CD4-positive, alpha-beta T cell treated with Interleukin-4 for 1 hour (primary cell): ENCODE results near the gene FOSL2.

Experiments
- DNase-seq, 2 donors: peaks; one replicate each; pipeline ENCODE4 v3.0.0-alpha.2; 2020 to 2022

The FOSL2 gene

DNA sequence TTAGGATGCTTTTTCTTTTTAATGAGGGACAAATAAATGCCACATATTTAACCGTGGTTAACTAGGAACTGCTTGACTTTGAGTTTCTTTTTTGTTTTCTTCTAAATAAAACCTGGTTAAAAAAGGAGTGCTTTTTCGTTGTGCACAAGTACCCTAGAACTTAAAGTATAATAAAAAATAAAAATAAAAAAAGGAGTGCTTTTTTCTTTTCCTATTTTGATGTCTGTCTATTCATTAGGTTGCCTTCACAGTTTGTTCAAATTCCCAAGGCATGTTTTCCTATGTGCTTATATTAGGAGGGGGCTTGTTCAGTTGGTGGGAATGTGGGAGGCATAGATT, 4.4 kb downstream of the FOSL2 start:
- DNase-seq, result no peak

GRCh38 chr2:28398101-28398834, 5.6 kb downstream of the FOSL2 start:
- DNase-seq, result no peak

DNA sequence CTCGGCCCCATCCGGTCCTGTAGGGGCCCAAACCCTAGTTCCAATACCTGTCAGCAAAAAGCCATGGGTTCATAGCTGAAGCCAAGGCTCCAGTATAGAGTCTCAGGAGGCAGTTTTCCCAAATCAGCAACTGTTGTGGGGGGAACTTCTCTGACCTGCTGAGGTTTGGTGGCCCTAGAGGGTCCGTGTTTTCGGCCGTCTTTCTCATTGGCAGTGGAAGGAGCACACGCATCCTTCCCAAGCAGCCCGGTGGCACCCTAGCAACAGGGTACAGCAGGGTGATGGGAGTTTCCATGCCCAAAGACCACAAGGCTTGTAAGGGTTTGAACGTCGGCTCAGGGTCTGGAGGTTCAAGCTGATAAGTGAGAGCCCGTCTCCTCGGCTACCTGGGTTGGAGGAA, 6.6 kb downstream of the FOSL2 start:
- DNase-seq, result no peak

DNA sequence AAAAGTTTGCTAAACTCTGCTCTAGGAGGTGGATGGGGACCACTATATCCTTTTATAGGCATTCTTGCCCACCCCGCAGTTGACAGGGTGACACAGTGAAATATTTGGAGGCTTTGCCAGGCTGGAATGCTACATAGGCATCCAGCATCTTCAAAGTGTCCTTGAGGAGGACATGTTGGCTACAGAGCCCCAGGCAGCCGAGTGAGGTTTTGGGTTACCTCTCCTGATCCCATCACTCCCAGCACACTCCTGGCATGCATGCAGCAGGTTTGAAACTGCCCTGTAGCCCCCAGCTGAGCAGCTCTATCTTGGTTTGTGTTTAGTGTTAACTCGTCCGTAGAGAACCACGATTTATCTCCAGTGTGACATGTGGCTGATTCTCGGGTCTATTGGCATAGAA, 7.3 kb downstream of the FOSL2 start:
- no peak for DNase-seq

- DNase-seq, result peak in 1 of 2 donors; percentile 8
Observed at GRCh38 chr2:28400419-28400818, 7.8 kb downstream of the FOSL2 start.

DNA sequence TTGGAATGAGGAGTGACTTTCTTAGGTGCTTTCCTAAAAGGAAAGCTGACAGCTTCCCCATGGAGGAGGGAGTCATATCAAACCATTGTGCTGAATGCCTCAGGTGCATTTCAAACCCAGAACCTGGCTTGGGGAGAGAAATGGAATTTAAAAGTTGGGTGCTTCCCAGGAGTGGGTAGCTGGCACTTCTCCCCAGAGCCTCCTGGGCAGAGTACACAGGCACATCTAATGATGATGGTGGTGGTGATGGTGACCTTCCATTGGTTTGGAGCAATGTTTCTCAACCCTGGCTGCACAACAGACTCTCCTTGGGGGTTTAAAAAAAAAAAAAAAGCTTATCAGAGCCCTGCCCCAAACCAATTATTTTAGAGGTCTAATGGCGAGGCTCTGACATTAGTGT, 8.3 kb downstream of the FOSL2 start:
- peak in 1 of 2 donors; percentile 7 for DNase-seq

DNA sequence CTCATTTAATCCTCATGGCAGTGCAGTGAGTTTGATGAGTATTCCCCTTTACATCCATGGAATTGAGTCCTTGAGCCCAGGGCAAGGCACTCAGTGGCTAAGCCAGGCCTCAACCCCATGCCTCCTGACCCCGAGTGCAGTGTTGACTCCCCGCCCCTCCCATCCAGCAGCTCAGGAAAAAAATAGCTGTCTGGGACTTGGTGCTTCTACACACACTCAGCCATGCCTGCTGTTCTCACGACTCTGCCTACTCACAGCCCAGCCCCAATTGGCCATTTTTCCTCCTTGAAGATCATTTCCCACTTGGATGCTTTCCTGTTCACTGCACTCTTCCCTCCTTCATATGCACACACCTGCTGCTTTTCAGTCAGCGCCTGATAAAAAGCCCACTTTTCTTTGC, 8.8 kb downstream of the FOSL2 start:
- no peak for DNase-seq

GRCh38 chr2:28401948-28402550, 9.4 kb downstream of the FOSL2 start:
- no peak for DNase-seq

- peak; percentile 13 to 23 for DNase-seq
Observed at GRCh38 chr2:28403370-28403956, 10.8 kb downstream of the FOSL2 start.

- peak in 1 of 2 donors; percentile 10 for DNase-seq
Observed at GRCh38 chr2:28404086-28404485, 11.4 kb downstream of the FOSL2 start.

- DNase-seq, result peak in 1 of 2 donors; percentile 7
Observed at GRCh38 chr2:28405537-28405936, 12.9 kb downstream of the FOSL2 start.

DNA sequence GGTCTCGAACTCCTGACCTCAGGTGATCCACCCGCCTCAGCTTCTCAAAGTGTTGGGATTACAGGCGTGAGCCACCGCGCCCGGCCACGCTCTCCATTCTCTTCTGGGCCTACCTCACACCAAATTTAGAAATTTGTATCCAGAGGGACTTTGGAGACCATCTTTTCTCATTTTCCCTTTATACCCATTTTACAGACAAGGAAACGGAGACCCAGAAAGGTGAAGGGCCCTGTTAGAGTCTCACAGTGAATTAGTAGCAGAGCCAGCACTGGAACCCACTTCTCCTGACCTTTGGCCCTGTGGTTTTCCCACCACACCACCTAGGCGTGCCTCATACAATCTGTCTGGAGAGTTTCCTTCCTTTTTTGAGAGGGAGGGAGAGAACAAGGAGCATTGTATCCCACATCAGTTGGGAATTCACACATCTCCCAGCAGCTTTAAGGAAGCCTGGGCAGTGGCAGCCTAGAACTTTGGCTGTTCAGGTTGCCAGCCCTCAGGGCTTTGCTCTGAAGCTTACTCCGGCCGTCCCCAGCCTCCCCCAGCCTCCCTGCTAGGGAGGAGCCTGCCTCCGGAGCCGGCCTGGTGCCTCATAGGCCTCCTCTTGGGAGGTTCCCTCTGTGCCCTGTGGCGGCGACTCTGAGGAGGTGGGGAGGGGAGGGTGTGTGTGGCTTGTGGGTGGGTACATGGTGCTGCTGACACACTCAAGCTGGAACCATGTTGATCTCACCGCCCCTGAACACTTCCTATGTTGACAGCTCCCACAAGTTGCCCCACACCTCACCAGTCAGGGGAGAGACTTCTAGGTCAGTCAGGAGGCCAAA, 13.8 kb downstream of the FOSL2 start:
- peak; percentile 80 to 87 for DNase-seq

DNA sequence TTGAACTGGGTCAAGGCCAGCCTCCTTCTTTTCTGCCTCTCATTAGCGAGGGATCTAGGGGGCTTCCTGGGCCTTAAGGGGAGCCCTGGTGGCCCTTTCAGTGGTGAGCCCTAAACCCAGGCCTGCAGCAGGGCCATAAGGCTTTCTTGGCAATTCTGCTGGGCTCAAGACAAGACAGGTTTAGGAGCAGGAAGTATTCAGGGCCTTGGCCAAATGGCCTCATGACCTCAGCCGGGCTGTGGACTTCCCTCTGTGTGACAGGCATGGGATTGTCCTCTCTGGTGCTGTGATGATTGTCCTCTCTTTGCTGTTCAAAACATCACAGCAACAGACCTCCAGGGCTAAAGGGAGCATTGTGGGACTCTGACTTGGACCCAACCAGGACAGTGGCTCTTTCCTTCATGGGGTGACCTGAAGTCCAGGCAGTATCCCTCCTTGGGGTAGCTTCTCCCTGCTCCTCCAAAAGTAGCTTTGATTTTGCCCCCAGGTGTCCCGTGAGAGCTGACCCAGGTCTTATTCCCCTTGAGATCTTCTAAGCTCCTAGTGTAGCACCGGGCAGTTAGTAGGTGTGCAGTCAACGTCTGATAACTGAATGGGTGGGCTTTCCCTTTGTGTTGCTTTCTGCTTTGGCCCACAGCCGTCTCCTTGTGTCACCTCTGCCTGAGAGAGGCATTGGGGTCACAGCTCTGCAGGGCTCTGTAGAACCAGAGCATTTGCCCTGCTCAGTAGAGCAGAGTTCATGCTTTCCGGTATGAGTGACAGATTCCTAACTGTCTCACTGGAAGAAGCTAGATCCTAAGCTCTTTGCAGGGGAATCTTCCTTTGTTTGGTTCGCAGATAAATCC, 14.7 kb downstream of the FOSL2 start:
- DNase-seq, result peak in 1 of 2 donors; percentile 35

DNA sequence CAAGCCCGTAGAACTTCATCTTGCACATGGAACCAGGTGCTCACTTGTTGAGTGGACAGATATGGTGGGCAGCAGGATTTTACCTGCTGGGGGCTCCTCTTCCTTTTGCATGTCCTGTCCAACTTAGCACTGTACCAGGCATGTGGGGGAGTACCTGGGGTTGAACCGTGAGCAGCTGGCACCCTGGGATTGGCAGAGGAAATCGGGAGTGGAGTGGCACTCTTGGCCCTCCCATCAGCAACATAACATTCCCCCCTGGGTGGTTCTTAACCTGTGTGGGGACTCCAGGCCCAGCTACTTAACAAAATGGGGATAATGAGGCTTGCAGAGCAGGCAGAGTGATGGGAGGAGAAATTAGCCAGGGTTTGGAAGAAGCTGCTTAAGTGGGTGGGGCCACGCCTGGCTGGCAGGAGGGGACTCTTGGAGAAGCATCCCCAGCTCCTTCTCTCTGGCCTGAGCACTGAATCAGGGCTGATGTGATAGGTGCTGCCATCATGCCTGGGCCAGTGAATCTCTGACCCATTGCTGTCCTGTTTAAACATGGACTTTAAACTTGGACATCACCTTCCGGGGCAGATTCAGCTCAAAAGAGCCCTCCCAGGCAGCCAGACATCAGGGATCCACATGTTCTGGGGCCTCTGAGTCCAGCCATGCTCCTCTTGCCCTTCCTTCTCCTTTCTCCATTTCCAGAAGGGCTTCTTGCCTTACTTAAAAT, 15.5 kb downstream of the FOSL2 start:
- peak in 1 of 2 donors; percentile 10 for DNase-seq

- DNase-seq, result peak; percentile 81 to 85
Observed at GRCh38 chr2:28408764-28409599, 16.3 kb downstream of the FOSL2 start.

DNA sequence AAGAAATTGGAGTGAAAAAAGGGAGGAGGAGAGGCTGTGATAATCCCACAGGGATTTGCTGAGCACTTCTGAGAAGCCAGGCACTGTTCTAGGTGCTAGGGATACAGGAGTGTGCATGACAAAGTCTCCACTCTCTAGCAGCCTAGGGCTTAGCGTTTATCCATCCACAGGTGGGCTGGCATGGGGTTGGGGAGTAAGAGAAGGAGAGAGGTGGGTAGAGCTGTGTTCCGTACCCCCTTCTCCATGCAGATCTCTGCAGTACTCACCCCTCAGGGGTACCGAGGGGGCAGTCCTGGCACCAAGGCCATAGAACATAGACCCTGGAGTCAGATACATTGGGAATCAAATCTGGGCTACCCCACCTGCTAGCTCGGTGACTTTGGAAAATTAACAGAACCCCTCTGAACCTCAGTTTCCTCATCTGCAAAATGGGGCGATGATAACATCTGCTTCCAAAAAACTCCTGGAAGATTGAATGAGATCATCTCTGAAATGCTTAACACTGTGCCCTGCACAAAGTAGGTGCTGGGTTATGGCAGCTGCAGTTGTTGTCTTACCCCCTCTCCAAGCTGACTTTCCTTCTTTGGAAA, 18.6 kb downstream of the FOSL2 start:
- DNase-seq, result no peak

DNA sequence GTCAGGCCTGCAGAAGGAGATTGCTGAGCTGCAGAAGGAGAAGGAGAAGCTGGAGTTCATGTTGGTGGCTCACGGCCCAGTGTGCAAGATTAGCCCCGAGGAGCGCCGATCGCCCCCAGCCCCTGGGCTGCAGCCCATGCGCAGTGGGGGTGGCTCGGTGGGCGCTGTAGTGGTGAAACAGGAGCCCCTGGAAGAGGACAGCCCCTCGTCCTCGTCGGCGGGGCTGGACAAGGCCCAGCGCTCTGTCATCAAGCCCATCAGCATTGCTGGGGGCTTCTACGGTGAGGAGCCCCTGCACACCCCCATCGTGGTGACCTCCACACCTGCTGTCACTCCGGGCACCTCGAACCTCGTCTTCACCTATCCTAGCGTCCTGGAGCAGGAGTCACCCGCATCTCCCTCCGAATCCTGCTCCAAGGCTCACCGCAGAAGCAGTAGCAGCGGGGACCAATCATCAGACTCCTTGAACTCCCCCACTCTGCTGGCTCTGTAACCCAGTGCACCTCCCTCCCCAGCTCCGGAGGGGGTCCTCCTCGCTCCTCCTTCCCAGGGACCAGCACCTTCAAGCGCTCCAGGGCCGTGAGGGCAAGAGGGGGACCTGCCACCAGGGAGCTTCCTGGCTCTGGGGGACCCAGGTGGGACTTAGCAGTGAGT, 19.4 kb downstream of the FOSL2 start:
- DNase-seq, result no peak

- no peak for DNase-seq
Observed at GRCh38 chr2:28412625-28413151, 20.0 kb downstream of the FOSL2 start.

DNA sequence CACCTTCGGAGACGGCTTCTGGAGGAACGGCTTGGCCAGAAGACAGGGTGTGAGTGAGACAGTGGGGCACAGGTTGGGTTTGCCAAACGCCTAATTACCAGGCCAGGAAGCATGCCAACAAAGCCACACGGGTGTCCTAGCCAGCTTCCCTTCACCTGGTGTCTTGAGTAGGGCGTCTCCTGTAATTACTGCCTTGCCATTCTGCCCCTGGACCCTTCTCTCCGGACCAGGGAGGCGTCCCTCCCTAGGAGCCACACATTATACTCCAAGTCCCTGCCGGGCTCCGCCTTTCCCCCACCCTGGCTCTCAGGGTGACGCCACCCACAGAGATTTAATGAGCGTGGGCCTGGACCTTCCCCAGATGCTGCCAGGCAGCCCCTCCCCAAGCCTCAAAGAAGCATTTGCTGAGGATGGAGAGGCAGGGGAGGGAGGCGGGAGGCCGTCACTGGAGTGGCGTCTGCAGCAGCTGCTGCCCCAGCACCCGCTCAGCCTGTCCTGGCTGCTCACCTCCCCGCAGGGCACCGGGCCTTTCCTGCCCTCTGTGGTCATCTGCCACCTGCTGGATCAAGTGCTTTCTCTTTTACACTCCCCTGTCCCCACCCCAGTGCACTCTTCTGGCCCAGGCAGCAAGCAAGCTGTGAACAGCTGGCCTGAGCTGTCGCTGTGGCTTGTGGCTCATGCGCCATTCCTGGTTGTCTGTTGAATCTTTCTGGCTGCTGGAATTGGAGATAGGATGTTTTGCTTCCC, 20.7 kb downstream of the FOSL2 start:
- peak; percentile 30 to 45 for DNase-seq
